Measurements from ENCODE around the gene PHF12. TPM values are rescaled to one million over a fixed set of nuclear protein-coding genes. Genes with fewer than 3 reads are reported as not detected.
A peak's percentile ranks its signal among the peaks of the same experiment; 100 is the strongest.

Gene PHF12
- total and polyA plus RNA-seq, 2 of the 13 experiments (the other 11 are each of a cell fraction or from before 2014, with no cell fraction given): 9.8 to 17.1 TPM

DNA sequence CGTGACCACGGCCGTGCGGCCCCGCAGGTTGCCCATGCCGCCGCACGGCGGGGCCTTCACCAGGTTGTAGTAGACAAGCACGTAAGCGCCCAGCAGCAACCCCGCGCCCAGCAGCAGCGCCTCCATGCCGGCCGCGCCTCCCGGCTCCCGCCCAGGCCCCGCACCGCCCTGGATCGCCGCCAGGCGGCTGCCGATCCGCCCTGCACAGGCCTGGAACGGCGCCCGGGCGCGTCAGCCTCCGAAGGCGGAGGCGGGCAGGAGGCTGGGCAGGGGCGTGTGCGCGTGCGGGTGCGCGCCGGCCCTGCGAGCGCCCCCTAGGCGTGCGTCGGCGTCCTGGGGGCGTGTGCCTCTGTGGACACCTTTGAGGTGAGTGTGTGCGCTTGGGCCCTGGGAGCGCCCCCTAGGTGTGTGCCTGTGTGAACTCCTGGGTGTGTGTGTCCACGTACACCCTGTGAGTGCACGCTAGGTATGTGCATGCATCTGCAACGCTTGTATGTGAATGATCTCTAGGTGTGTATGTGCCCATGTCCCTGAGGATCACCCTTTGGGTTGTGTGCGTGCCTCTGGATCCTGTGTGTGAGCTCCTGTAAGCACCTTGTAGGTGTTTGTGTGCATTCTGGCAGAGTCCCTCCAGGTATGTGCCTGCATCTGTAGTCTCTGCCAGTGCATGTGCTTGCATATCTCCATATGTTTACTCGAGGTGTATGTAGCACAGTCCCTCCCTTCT is 48.3 kb downstream of the PHF12 start, which contains the start of gene DHRS13 (continued):
- TF ChIP-seq TIGD3 (CRISPR knock-in tag; IDR thresholded peaks at IDR 0.05; ENCODE audit: borderline replicate concordance) (no peak), HNF1A (IDR thresholded peaks at IDR 0.05; ENCODE audit: low read depth) (no peak), HNF1A (CRISPR knock-in tag; IDR thresholded peaks at IDR 0.05; ENCODE audit: borderline replicate concordance) (peak; percentile 85), ZNF280B (CRISPR knock-in tag; IDR thresholded peaks at IDR 0.05; ENCODE audit: borderline replicate concordance) (0 out of 2 replicates have a peak, but pooled peaks have one; percentile 58), ZNF563 (CRISPR knock-in tag; IDR thresholded peaks at IDR 0.05) (peak; percentile 92; the same call in 1 of the 2 replicates), ERF (CRISPR knock-in tag; IDR thresholded peaks at IDR 0.05) (peak; percentile 79), KAT8 (CRISPR knock-in tag; IDR thresholded peaks at IDR 0.05) (peak; percentile 74; the same call in 1 of the 2 replicates), SRY (CRISPR knock-in tag; IDR thresholded peaks at IDR 0.05) (peak; percentile 74; the same call in 1 of the 2 replicates)
- TF ChIP-seq, protein P1, sequence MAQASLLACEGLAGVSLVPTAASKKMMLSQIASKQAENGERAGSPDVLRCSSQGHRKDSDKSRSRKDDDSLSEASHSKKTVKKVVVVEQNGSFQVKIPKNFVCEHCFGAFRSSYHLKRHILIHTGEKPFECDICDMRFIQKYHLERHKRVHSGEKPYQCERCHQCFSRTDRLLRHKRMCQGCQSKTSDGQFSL (CRISPR knock-in tag; IDR thresholded peaks at IDR 0.05): no peak
- TF ChIP-seq, protein P2, sequence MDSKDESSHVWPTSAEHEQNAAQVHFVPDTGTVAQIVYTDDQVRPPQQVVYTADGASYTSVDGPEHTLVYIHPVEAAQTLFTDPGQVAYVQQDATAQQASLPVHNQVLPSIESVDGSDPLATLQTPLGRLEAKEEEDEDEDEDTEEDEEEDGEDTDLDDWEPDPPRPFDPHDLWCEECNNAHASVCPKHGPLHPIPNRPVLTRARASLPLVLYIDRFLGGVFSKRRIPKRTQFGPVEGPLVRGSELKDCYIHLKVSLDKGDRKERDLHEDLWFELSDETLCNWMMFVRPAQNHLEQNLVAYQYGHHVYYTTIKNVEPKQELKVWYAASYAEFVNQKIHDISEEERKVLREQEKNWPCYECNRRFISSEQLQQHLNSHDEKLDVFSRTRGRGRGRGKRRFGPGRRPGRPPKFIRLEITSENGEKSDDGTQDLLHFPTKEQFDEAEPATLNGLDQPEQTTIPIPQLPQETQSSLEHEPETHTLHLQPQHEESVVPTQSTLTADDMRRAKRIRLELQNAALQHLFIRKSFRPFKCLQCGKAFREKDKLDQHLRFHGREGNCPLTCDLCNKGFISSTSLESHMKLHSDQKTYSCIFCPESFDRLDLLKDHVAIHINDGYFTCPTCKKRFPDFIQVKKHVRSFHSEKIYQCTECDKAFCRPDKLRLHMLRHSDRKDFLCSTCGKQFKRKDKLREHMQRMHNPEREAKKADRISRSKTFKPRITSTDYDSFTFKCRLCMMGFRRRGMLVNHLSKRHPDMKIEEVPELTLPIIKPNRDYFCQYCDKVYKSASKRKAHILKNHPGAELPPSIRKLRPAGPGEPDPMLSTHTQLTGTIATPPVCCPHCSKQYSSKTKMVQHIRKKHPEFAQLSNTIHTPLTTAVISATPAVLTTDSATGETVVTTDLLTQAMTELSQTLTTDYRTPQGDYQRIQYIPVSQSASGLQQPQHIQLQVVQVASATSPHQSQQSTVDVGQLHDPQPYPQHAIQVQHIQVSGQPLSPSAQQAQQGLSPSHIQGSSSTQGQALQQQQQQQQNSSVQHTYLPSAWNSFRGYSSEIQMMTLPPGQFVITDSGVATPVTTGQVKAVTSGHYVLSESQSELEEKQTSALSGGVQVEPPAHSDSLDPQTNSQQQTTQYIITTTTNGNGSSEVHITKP (CRISPR knock-in tag; IDR thresholded peaks at IDR 0.05; ENCODE audit: low read depth): 0 out of 2 replicates have a peak, but pooled peaks have one; percentile 36
